Mammary epithelial cell (primary cell): ENCODE measurements around the gene SRGAP1.

ENCODE experiments used
- CTCF ChIP-seq, 2 donors: IDR thresholded peaks in 1 of 2; conservative IDR thresholded peaks in 1 of 2; 2 replicates each; pipeline ENCODE4 v1.5.1; 2011 to 2012; ENCODE audit warnings: inconsistent platforms in 2 of 2, low read length in 2 of 2, mild to moderate bottlenecking in 2 of 2, control low read depth in 1 of 2, low read depth in 1 of 2; ENCODE audit not compliant: insufficient read depth in 1 of 2; ENCODE audit errors: extremely low read depth in 1 of 2
- EZH2 ChIP-seq: IDR thresholded peaks from 2 replicates; pipeline ENCODE4 v1.6.1; 2012; ENCODE audit warnings: low read length, inconsistent platforms, borderline replicate concordance

GRCh38 chr12:64009321-64010068 lies 165.0 kb downstream of the SRGAP1 start:
- TF ChIP-seq CTCF (conservative IDR thresholded peaks at IDR 0.05 in 1 of 2, IDR thresholded peaks at IDR 0.05 in 1 of 2; ENCODE audit: extremely low read depth in 1 of 2, insufficient read depth in 1 of 2, low read depth in 1 of 2, low read length in 2 of 2) = no peak
- no peak for TF ChIP-seq EZH2
